T-helper 22 cell (primary cell): ENCODE results near the gene BLACAT1.
"Not testable (repeated sequence)": the region's sequence is repeated elsewhere in the genome, so short reads cannot be mapped to it uniquely, and the experiment has no call there.

Experiments
- DNase-seq: peaks from one replicate; pipeline ENCODE4 v3.0.0-alpha.2; 2020; ENCODE audit warnings: low read depth

BLACAT1 gene

DNA sequence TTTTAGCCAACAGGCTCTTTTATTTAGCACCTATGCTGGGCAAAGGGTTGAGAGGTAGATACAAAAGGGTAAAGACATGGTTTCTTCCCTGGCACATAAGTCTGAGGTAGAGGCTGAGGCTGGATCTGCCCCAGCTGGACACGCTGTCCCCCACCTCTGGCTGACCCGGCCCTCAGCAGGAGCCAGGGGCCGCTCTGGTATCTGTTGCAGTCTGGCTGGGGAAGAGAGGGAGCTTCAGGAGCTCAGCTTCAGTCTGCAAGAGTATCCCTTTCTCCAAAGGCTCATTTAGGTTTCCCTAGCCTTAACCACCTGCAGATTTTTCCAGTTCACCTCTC lies 14.2 kb downstream of the BLACAT1 start:
- DNase-seq: no peak

DNA sequence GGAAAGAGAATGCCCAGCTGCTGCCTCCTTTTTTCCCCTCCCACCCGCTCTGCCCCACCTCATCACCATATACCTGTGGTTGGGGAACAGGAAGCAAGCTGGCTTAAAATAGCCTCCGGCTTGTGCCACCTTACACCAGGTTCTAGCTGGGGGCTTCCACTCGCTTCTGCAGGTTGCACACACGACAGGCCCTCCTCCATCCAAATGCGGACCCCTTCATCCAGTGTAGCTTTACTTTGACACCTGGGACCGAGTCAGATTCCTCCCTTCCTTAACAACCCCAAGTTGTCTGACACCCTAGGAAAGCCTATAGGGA lies 14.6 kb downstream of the BLACAT1 start:
- DNase-seq: no peak

DNA sequence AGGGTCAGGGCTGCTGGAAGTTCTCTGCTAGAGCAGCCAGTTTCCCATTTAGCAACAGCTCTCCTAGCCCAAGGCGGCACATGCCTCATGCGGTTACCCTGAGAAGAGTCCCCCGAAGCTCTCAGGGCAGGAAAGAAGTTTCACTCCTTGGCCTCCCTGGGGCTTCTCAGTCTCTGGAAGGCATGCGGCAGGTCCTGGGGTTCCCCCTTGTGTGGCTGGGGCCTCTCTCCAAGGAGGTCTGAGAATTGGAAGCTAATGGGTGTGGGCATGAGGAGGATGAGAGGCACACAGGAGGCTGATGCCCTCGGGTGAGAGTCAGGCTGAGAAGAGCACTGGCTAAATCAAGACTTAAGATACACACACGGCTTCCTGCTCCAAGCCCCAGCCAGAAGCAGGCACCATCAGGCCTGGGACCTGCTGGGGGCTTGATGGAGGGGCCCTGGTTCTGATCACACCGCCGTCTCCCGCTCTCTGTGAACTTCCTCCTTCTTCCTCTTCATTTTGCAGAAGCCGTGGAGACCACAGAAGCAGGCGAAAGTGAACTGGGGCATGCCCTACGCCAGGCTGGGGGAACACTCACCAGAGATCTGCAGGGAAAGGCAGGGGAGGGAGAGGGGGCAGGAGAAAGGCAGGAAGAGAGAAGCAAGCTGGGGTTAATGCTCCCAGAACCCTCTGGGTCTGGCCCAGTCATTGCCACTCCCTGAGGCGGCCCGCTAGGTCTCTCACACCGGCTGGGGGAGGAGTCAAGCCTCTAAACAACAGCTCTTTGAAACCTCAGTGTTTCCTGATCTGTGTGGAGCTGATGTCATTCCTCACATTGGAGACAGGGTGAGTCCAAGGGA lies 15.1 kb downstream of the BLACAT1 start:
- DNase-seq: peak; percentile 23

DNA sequence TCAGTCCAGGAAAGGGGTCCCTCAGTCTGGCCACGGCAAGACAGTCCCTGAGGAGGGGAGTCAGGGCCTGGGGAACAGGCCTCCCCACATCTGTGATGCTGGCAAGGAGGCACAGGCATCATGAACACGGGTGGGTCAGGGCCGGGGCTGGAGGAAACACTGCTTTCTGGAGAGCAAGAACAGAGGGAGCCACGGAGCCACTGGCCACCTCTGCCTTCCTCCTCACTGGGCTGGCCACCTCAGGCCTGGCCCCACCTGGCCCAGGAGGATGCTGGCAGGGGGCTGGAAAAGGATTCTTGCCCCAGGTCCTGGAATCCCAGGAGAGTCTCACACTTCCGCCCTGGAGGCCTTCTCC lies 15.7 kb downstream of the BLACAT1 start:
- DNase-seq: no peak

DNA sequence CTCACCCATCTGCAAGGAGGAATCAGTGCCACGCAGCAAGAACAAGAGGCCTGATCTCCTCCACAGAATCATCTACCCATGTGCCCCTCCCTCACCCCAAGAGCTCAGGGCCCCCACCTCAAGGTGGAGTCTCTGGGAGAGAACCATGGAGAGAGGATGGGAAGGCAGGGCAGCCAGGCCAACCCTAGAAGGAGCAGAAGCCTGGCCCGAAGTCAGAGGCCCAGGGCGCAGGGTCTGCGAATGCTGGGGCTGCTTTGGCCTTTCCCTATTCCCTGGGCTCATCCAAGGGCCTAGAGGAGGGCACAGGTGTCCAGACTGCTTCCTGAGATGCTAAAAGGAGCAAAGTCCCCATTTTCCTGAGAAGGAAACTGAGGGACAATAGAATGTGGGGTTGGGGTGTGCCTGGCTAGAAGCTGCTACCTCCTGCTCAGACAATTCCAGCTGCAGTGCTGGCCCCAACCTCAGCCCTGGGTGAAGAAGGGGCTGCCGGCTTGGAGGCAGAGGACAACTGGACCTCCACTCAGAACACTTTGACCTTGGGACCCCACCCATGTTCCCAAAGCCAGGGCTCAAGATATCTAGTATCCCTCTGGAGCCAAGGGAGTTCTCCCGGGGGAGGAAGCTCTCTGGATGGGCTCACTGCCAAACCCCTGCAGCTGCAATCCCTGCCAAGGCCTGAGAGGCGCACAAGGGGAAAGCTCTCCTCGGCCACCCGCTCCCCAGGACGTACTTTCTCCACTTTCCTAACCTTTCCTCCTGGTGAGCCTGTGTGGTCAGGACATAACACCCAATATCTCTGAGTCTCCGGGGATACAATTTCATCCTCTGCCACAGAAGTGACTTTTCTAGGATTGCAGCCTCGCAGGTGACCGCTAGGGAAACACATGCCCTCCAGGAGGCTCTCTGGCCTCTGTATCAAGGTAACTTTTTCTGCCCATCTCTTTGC lies 17.4 kb downstream of the BLACAT1 start:
- no peak for DNase-seq

DNA sequence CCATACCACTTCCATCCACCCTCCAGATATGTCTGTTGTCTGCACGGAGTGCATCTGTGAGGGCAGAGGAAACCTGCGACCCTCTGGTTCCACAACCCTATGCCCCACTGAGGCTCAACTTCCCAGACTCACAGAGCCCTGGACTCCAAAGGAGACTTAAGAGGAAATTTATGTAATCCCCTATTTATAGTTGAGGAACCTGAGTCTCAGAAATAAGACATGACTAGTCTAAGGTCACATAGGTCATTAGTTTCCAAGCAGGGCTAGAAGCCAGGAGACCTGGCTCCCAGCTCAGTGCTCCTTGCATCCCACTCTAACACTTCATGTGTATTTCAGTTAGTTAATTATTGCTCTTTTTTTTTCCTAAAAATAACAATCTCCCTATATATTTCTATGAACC lies 18.3 kb downstream of the BLACAT1 start:
- DNase-seq: no peak

DNA sequence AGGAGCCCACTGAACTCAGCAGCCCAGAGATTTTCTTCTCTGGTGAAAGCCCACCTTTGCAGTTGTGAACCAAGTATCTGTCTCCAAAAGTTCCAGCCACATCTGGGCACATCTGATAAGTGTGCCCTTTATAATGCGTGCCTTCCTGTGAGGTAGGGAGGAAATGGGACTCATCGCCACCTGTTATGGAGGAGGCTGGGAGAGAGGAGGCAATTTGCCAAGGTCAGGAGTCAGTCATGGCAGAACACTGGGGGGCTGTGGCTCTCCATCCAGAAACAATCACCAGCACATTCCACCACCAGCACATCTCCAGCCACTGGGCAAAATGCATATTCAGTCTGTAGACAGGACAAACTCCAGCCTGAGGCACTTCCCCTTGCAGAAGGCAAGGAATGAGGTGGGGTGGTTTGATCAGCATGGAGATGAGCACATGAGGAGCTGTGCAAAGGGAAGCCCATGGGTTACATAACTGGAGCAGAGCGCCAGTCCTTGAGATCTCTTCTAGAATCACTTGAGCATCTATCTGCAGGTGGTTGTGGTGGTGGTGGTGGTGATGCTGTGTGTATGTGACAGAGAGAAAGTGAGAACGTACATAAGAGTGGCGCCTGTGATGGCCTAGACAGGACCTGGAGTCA lies 19.0 kb downstream of the BLACAT1 start:
- no peak for DNase-seq

DNA sequence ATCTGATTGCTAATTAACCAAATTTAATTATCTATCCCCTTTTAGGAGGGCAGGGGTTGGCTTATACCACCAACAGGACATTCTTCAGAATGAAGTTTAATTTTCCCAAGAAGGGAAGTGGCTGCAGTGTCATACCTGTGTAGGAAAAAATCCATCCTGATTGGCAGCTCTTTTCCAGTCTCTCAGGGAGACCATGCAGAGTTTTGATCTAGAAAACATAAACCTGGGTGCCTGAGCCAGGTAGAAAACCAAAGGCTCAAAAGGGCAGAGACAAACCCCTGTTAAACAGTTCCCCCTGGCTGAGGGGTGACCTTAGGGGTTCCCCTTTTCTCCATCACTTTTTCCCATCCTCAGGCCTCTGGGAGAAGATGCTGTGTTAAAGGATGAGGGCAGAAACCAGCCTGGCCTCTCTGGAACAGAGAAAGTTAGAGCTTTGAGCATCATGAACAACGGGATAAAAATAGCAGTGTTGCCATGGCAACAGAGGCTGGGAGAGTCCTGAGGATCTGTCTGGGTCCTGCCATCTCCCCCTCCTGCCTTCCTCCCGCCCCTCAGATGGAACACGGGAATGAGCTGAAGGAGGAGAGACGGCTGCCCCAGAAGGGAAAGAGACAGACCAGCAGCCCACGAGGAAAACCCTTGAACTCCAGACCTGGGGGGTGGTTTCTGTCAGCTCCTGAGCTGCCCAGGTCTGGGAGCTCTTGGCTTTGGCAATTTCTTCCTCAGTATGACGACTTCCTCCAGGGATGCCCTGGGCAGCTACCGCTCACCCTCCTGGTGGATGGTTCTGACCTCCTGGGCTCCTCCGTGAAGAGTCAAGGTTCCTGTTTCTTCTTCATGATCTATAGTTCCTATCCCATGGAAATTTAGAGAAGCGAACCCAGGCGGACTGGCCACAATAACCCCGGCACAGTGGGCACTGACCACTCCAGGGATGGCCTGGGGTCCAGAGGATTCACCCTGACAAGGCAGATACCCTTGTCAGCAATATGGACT lies 20.0 kb downstream of the BLACAT1 start:
- DNase-seq: no peak

DNA sequence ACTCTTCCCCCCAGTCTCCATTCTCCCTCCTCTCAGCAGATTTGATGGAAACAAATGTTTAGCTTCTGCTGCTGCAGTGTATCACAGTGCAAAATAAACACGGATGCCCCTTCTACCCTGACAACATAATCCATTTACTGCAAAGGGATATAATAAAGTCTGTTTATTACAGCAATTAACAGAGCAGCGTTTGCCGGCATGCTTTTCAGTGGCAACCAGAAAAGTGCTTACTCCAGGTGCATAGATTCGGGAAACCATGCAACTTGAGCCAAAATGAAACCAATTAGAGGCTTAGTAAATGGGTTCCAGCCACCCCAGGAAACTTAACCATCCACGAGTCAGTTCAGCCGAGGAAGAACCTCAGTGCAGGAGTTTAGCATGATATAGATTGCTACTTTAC lies 21.1 kb downstream of the BLACAT1 start:
- no peak for DNase-seq

DNA sequence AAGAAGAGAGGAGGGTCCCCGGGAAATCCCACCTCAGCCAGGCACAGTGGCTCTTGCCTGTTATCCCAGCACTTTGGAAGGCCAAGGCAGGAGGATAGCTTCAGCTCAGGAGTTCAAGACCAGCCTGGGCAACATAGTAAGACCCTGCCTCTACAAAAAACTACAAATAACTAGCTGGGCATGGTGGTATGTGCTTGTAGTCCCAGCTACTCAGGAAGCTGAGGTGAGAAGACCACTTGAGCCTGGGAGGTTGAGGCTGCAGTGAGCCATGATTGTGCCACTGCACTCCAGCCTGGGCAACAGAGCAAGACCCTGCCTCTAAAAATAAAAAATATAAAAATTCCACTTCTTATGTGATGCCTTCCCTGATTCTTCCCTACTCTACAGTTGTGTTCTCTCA lies 23.2 kb downstream of the BLACAT1 start:
- DNase-seq: not testable (repeated sequence)

DNA sequence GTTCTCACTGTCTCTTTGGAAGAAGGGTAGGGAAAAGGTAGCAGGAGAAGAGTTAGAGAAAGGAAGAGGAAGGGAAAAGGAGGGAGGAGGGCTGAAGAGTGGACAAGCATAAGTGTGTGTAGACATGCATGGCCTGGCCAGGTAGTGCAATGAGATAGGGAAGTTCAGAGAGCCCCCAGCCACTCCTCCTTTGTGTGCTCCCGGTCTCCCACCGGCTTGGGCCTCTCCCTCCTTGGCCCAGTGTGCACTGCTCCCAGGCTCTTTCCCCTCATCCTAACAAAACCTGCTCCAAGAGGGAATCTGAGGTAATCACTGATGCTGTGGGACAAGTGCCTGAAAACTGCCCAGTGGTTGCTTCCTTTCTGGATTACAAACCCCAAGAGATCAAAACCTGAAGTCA lies 23.7 kb downstream of the BLACAT1 start:
- DNase-seq: no peak

DNA sequence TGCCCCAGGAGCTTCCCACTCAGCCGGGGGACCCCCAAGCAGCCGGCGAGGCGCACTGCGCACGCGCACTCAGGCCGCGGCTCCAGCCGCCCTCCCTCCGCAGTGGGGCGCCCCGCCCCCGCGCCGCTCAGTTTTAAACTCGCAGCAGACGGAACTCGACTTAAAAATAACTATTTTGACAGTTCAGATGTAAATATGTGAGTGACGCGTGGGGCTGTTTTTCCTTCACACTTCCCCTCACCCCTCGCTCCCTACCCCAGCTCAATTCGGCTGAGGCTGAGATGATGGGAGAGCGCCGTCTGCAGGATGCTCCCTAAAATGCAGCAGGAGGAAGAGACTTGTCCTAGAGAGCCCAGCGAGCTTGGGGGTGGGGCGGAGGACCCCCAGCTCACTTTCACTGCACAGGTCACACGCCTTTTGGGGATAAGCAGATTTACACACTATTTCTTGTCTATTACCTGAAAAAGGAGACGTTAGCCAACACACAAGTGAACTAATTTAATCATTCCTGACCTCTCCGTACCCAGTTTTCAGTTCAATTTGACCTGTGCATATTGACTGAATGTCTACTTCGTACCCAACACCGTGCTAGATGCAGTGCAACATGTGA lies 25.0 kb downstream of the BLACAT1 start:
- DNase-seq: peak; percentile 2

DNA sequence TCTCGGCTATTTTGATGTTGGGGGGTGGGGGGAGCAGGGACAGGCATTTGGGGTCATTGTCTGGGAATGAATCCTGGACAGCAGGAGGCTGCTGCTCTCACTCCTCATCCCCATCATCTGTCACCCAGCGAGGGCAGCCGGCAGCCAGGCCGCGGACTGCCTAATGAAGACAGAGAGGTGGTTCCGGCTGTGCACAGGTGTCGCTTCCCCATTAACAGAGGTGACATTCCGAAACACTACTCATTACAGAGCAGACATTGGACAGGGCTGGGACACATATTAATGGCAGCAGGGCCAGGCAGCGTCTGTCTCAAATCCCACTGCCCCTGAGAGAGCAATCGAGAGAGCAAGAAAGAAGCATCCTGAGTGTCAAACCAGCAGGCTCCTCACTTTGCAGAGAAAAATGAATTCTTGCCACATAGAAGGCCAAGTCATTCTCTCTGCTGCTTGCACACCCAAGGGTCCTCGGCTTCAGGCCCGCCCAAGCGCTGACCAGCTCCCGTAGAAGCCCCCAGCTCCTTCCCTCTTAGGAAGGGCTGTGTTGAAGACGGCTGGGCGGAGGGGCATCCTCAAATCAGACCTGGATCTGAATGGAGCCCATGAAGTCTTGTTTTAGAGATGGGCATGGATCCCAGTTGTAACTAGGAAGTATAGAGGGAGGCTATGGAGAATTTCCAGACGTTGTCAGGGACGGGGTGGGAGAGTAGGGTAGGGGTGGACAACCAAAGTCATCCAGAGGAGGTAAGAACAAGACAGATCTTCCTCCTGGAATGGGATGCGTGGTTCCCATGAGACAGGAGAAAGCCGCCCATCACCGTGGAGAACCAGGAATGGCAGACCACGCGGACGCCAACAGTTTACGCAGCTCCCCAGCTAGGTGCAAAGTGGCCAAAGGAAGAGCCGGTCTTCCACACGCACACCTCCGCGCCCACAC lies 25.8 kb downstream of the BLACAT1 start:
- DNase-seq: no peak

DNA sequence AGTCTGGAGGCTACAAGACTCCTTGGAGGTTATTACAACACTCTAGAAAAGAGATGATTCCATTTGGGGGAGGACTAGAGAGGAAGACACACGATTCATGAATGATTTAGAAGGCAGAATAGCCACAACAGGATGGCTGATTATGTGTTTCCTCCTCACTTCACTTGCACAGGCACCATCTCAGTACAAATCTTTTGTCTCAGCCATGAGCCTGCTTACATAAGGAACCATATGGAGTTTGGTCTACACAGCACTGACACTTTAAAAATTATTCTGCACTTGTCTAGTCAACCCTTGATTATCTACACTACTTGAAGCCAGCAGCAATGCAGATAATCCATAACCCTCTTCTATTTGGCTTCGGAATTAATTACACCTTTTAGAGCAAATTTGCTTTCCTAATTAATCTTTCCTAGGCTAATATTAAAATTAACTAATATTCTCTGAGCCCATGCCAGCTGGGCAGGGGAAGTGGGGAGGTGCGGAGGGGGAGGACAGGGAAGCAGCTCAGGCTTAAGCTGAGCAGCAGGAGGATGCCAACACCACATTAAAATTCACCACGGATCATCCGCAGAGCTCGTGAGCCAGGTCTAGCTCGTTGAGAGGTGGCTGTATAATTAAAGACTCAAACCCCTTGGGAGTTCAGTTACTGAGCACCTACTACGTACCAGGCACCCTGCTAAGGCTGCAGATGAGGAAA lies 30.8 kb downstream of the BLACAT1 start:
- no peak for DNase-seq

DNA sequence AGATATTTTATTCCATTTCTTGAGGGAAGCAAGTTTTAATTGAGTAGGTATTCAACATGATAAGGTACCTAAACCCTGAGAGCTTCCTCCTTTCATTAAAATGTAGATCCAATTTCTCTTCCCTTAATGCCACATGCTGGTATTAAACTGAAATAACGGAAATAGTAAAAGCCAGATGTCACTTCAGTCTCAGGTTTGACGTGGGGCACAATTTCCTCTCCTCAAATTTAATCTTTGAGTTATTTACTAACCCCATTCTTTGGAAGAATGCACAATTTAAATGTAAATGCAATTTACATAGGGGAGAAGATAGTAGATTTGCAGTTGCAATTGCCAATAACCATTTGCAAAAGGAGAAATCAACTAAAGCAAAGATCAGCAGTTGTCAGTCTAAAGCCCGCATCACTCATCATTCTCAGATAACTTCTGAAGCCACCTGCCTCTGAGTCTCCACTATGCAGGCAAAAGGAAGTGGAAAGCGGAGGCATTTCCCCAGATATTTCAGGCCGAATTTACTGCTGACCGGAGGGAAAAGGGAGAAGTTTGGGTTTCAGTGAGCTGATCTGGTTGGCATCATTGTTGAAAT lies 31.9 kb downstream of the BLACAT1 start:
- DNase-seq: no peak

DNA sequence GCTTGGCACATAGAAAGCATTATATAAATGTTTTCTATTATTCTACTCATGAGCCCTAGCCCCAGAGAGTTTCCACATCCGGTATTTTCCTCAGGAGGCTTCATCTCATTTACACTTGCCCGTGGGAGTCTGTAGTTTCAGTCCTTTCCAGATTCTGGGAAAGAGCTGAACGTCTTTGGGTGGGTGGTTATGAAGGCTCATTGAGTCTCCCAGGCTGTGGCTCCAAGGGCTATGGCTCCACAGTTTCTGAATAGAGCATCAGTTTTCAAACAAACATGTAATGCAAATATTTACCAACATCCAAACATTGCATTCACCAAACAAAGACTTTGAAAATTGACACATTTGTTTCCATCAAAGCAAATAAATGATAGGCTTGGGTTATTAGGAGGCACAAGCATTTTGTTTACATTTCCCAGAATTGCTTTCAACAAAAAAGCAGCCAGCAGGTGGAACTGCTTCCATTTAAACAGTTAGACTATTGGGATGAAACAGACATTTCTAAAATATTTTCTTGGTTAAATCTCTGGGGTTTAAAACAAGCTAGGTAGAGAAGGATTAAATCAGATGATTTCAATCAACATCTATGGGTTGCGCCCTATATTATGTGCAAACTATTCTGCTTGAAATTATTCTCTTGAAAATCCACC lies 32.7 kb downstream of the BLACAT1 start:
- no peak for DNase-seq

DNA sequence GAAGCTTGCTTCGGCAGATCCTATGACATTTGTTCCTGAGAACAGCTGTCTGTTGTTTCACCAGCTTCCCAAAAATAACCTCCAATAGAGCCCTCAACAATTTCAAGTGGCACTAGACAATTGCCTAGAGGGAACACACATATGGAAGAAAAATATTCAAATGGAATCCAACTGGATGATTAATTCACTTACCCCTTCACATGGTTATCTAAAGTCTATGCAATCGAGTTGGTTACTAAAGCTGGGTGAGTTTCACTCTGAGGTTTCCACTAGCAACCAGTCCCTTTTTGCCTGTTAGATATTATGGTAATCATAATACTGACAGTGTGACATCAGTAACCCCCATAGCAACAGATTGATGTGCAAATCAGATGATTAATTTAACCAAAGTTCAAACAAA lies 34.0 kb downstream of the BLACAT1 start, which contains the start of gene LEMD1:
LEMD1 (minus strand) TSS at position 259 of the 400 bp plus-strand sequence. CDS start 1,520 bp downstream, outside the sequence.
- DNase-seq: no peak

DNA sequence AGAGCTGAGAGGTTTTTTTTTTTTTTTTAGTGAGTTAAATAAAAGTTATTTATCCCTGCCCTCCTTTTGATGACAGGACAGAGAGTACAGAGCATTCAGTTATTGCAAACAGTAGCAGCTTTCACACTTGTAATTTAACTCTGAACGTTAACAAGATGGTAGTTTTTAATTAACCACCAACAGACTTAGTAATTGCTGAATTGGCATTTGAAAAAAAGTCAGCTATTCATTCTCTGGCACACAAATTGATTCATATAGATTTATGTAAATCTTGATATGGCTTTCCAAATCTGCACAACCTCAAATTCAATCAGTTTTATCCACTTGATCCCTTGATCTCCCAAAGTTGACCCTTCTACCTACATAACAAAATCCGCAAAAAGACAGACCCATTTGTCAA lies 34.9 kb downstream of the BLACAT1 start:
- no peak for DNase-seq
